ENCODE measurements around the gene DNAAF1.
A peak's percentile ranks its signal among the peaks of the same experiment; 100 is the strongest.

DNAAF1 gene

GRCh38 chr16:84144859-84145639 lies at the start of gene DNAAF1, which contains the start of gene HSDL1:
Gene DNAAF1, plus strand, starts transcription at chr16:84145308. Its CDS starts 133 bp downstream, at chr16:84145441.
Gene HSDL1, minus strand, starts transcription at chr16:84145177. Its CDS starts 13,856 bp downstream, at chr16:84131321.
- no peaks in the 10 kb centered on the region for H3K9me3 ChIP-seq (ENCODE audit: low read length)
- peak within 1 kb of the TSS; percentile 61 for H3K9ac ChIP-seq (ENCODE audit: low read length)
- peak within 1 kb of the TSS; percentile 65 to 76 for H3K4me3 ChIP-seq (ENCODE audit: low read depth in 1 of 2, low read length in 2 of 2)
- H3K27me3 ChIP-seq (ENCODE audit: control insufficient read depth in 1 of 2, insufficient read depth in 2 of 2, low read length in 2 of 2) = no peaks in the 10 kb centered on the region
- H3K27ac ChIP-seq (ENCODE audit: low read depth, low read length) = peak within 1 kb of the TSS; percentile 80
- H3K4me1 ChIP-seq (ENCODE audit: insufficient read depth, low read length) = peaks cover 12% of the 10 kb centered on the region
- H3K36me3 ChIP-seq (ENCODE audit: insufficient read depth, low read length) = no peaks in the 10 kb centered on the region

- Histone ChIP-seq H3K27ac (ENCODE audit: low read depth, low read length) (no peak overlapping the region), H3K9ac (ENCODE audit: low read length) (no peak overlapping the region), H3K36me3 (ENCODE audit: insufficient read depth, low read length) (peaks cover 65% of the 10 kb centered on the region)
Observed at GRCh38 chr16:84095466-84095865, 49.6 kb upstream of the DNAAF1 start.

GRCh38 chr16:84096447-84097005 lies 48.6 kb upstream of the DNAAF1 start:
- no peaks in the 10 kb centered on the region for H3K9me3 ChIP-seq (ENCODE audit: low read length)
- H3K9ac ChIP-seq (ENCODE audit: low read length) = no peak overlapping the region
- no peaks in the 10 kb centered on the region for H3K27me3 ChIP-seq (ENCODE audit: control insufficient read depth in 1 of 2, insufficient read depth in 2 of 2, low read length in 2 of 2)
- peaks cover 55% of the 10 kb centered on the region for H3K36me3 ChIP-seq (ENCODE audit: insufficient read depth, low read length)
- no peak overlapping the region for H3K4me3 ChIP-seq (ENCODE audit: low read depth in 1 of 2, low read length in 2 of 2)
- no peak overlapping the region for H3K27ac ChIP-seq (ENCODE audit: low read depth, low read length)
- no peaks in the 10 kb centered on the region for H3K4me1 ChIP-seq (ENCODE audit: insufficient read depth, low read length)

More at GRCh38 chr16:84095466-84095865, 49.6 kb upstream of the DNAAF1 start:
- Histone ChIP-seq H3K9me3 (ENCODE audit: low read length) (no peaks in the 10 kb centered on the region), H3K4me1 (ENCODE audit: insufficient read depth, low read length) (no peaks in the 10 kb centered on the region), H3K27me3 (ENCODE audit: control insufficient read depth in 1 of 2, insufficient read depth in 2 of 2, low read length in 2 of 2) (no peaks in the 10 kb centered on the region), H3K4me3 (ENCODE audit: low read depth in 1 of 2, low read length in 2 of 2) (no peak overlapping the region)

GRCh38 chr16:84098939-84099338 lies 46.2 kb upstream of the DNAAF1 start:
- peaks cover 4% of the 10 kb centered on the region for H3K4me1 ChIP-seq (ENCODE audit: insufficient read depth, low read length)
- peaks cover 32% of the 10 kb centered on the region for H3K36me3 ChIP-seq (ENCODE audit: insufficient read depth, low read length)
- no peak overlapping the region for H3K4me3 ChIP-seq (ENCODE audit: low read depth in 1 of 2, low read length in 2 of 2)
- H3K9me3 ChIP-seq (ENCODE audit: low read length) = no peaks in the 10 kb centered on the region
- no peak overlapping the region for H3K9ac ChIP-seq (ENCODE audit: low read length)
- no peaks in the 10 kb centered on the region for H3K27me3 ChIP-seq (ENCODE audit: control insufficient read depth in 1 of 2, insufficient read depth in 2 of 2, low read length in 2 of 2)
- no peak overlapping the region for H3K27ac ChIP-seq (ENCODE audit: low read depth, low read length)

- Histone ChIP-seq H3K4me3 (ENCODE audit: low read depth in 1 of 2, low read length in 2 of 2) (no peak overlapping the region), H3K27ac (ENCODE audit: low read depth, low read length) (no peak overlapping the region), H3K9me3 (ENCODE audit: low read length) (no peaks in the 10 kb centered on the region), H3K4me1 (ENCODE audit: insufficient read depth, low read length) (peaks cover 4% of the 10 kb centered on the region), H3K36me3 (ENCODE audit: insufficient read depth, low read length) (peaks cover 3% of the 10 kb centered on the region), H3K9ac (ENCODE audit: low read length) (no peak overlapping the region), H3K27me3 (ENCODE audit: control insufficient read depth in 1 of 2, insufficient read depth in 2 of 2, low read length in 2 of 2) (no peaks in the 10 kb centered on the region)
Observed at GRCh38 chr16:84103678-84104077, 41.4 kb upstream of the DNAAF1 start.

- Histone ChIP-seq H3K36me3 (ENCODE audit: insufficient read depth, low read length) (peaks cover 3% of the 10 kb centered on the region), H3K4me3 (ENCODE audit: low read depth in 1 of 2, low read length in 2 of 2) (no peak overlapping the region), H3K9me3 (ENCODE audit: low read length) (no peaks in the 10 kb centered on the region), H3K27ac (ENCODE audit: low read depth, low read length) (no peak overlapping the region), H3K4me1 (ENCODE audit: insufficient read depth, low read length) (peaks cover 4% of the 10 kb centered on the region), H3K9ac (ENCODE audit: low read length) (no peak overlapping the region), H3K27me3 (ENCODE audit: control insufficient read depth in 1 of 2, insufficient read depth in 2 of 2, low read length in 2 of 2) (no peaks in the 10 kb centered on the region)
Observed at GRCh38 chr16:84104231-84104630, 40.9 kb upstream of the DNAAF1 start.

- H3K4me3 ChIP-seq (ENCODE audit: low read depth in 1 of 2, low read length in 2 of 2) = no peak overlapping the region
- no peaks in the 10 kb centered on the region for H3K27me3 ChIP-seq (ENCODE audit: control insufficient read depth in 1 of 2, insufficient read depth in 2 of 2, low read length in 2 of 2)
- H3K27ac ChIP-seq (ENCODE audit: low read depth, low read length) = no peak overlapping the region
- H3K9ac ChIP-seq (ENCODE audit: low read length) = no peak overlapping the region
- H3K9me3 ChIP-seq (ENCODE audit: low read length) = no peaks in the 10 kb centered on the region
- H3K36me3 ChIP-seq (ENCODE audit: insufficient read depth, low read length) = no peaks in the 10 kb centered on the region
- peaks cover 9% of the 10 kb centered on the region for H3K4me1 ChIP-seq (ENCODE audit: insufficient read depth, low read length)
Observed at GRCh38 chr16:84105301-84105815, 39.8 kb upstream of the DNAAF1 start.

- Histone ChIP-seq H3K27me3 (ENCODE audit: control insufficient read depth in 1 of 2, insufficient read depth in 2 of 2, low read length in 2 of 2) (no peaks in the 10 kb centered on the region), H3K4me3 (ENCODE audit: low read depth in 1 of 2, low read length in 2 of 2) (no peak overlapping the region), H3K9ac (ENCODE audit: low read length) (no peak overlapping the region), H3K9me3 (ENCODE audit: low read length) (no peaks in the 10 kb centered on the region), H3K4me1 (ENCODE audit: insufficient read depth, low read length) (peaks cover 9% of the 10 kb centered on the region), H3K27ac (ENCODE audit: low read depth, low read length) (no peak overlapping the region), H3K36me3 (ENCODE audit: insufficient read depth, low read length) (no peaks in the 10 kb centered on the region)
Observed at GRCh38 chr16:84105948-84106740, 39.0 kb upstream of the DNAAF1 start.

- Histone ChIP-seq H3K4me3 (ENCODE audit: low read depth in 1 of 2, low read length in 2 of 2) (no peak overlapping the region), H3K9me3 (ENCODE audit: low read length) (no peaks in the 10 kb centered on the region), H3K27ac (ENCODE audit: low read depth, low read length) (no peak overlapping the region), H3K4me1 (ENCODE audit: insufficient read depth, low read length) (peaks cover 9% of the 10 kb centered on the region), H3K9ac (ENCODE audit: low read length) (no peak overlapping the region), H3K27me3 (ENCODE audit: control insufficient read depth in 1 of 2, insufficient read depth in 2 of 2, low read length in 2 of 2) (no peaks in the 10 kb centered on the region), H3K36me3 (ENCODE audit: insufficient read depth, low read length) (no peaks in the 10 kb centered on the region)
Observed at GRCh38 chr16:84107921-84108320, 37.2 kb upstream of the DNAAF1 start.

GRCh38 chr16:84109598-84110335 lies 35.3 kb upstream of the DNAAF1 start:
- no peaks in the 10 kb centered on the region for H3K9me3 ChIP-seq (ENCODE audit: low read length)
- no peaks in the 10 kb centered on the region for H3K36me3 ChIP-seq (ENCODE audit: insufficient read depth, low read length)
- H3K9ac ChIP-seq (ENCODE audit: low read length) = no peak overlapping the region
- H3K4me3 ChIP-seq (ENCODE audit: low read depth in 1 of 2, low read length in 2 of 2) = no peak overlapping the region
- H3K4me1 ChIP-seq (ENCODE audit: insufficient read depth, low read length) = peaks cover 5% of the 10 kb centered on the region
- H3K27me3 ChIP-seq (ENCODE audit: control insufficient read depth in 1 of 2, insufficient read depth in 2 of 2, low read length in 2 of 2) = no peaks in the 10 kb centered on the region
- H3K27ac ChIP-seq (ENCODE audit: low read depth, low read length) = no peak overlapping the region

GRCh38 chr16:84110527-84110926 lies 34.6 kb upstream of the DNAAF1 start:
- Histone ChIP-seq H3K9ac (ENCODE audit: low read length) (no peak overlapping the region), H3K27me3 (ENCODE audit: control insufficient read depth in 1 of 2, insufficient read depth in 2 of 2, low read length in 2 of 2) (no peaks in the 10 kb centered on the region), H3K27ac (ENCODE audit: low read depth, low read length) (no peak overlapping the region), H3K36me3 (ENCODE audit: insufficient read depth, low read length) (no peaks in the 10 kb centered on the region), H3K9me3 (ENCODE audit: low read length) (no peaks in the 10 kb centered on the region), H3K4me3 (ENCODE audit: low read depth in 1 of 2, low read length in 2 of 2) (no peak overlapping the region), H3K4me1 (ENCODE audit: insufficient read depth, low read length) (peaks cover 10% of the 10 kb centered on the region)
